Measurements from ENCODE around the gene TIRAP.

TIRAP gene

GRCh38 chr11:126290887-126291286 lies 8.0 kb downstream of the TIRAP start:
- TF ChIP-seq REST (IDR thresholded peaks at IDR 0.05; ENCODE audit: insufficient read depth in 1 of 2, low read depth in 2 of 2, low read length in 2 of 2) (no peak), FOXP2 (optimal IDR thresholded peaks at IDR 0.05; ENCODE audit: borderline replicate concordance, extremely low read depth, extremely low read length, insufficient read depth) (no peak), POLR2AphosphoS5 (IDR thresholded peaks at IDR 0.05; ENCODE audit: low read depth, low read length) (no peak), TAF1 (IDR thresholded peaks at IDR 0.05; ENCODE audit: borderline replicate concordance, insufficient read depth, low read length) (no peak), SIN3A (IDR thresholded peaks at IDR 0.05; ENCODE audit: borderline replicate concordance, insufficient read depth, low read length) (no peak)

DNA sequence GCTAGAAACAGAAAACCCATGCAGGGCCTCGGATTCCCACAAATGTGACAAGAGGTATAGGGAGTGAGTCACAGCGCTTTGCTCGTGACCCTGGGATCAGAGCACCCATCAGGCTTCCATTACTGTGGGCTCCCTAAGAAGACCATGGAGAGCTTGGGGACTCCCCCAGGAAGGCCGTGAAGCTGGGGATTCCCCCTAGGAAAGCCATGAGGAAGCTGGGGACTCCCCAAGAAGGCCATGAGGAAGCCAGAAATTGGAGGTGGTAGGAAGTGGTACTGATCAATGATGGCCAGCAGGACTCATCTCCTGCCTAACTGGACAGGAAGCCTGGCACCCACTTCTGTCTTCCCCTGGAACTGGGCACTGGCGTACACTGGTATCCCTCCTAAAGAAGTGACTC lies 10.8 kb downstream of the TIRAP start:
- no peak for TF ChIP-seq POLR2AphosphoS5 (IDR thresholded peaks at IDR 0.05; ENCODE audit: low read depth, low read length)
- no peak for TF ChIP-seq TAF1 (IDR thresholded peaks at IDR 0.05; ENCODE audit: borderline replicate concordance, insufficient read depth, low read length)
- TF ChIP-seq REST (IDR thresholded peaks at IDR 0.05; ENCODE audit: insufficient read depth in 1 of 2, low read depth in 2 of 2, low read length in 2 of 2): no peak
- TF ChIP-seq FOXP2 (optimal IDR thresholded peaks at IDR 0.05; ENCODE audit: borderline replicate concordance, extremely low read depth, extremely low read length, insufficient read depth): no peak
- no peak for TF ChIP-seq SIN3A (IDR thresholded peaks at IDR 0.05; ENCODE audit: borderline replicate concordance, insufficient read depth, low read length)

GRCh38 chr11:126297004-126297403 lies 14.1 kb downstream of the TIRAP start:
- TF ChIP-seq FOXP2 (optimal IDR thresholded peaks at IDR 0.05; ENCODE audit: borderline replicate concordance, extremely low read depth, extremely low read length, insufficient read depth) (no peak), SIN3A (IDR thresholded peaks at IDR 0.05; ENCODE audit: borderline replicate concordance, insufficient read depth, low read length) (no peak), REST (IDR thresholded peaks at IDR 0.05; ENCODE audit: insufficient read depth in 1 of 2, low read depth in 2 of 2, low read length in 2 of 2) (no peak), TAF1 (IDR thresholded peaks at IDR 0.05; ENCODE audit: borderline replicate concordance, insufficient read depth, low read length) (no peak), POLR2AphosphoS5 (IDR thresholded peaks at IDR 0.05; ENCODE audit: low read depth, low read length) (no peak)

- peak; percentile 99 for TF ChIP-seq POLR2AphosphoS5 (IDR thresholded peaks at IDR 0.05; ENCODE audit: low read depth, low read length)
- peak; percentile 78; the same call in 1 of the 2 replicates for TF ChIP-seq TAF1 (IDR thresholded peaks at IDR 0.05; ENCODE audit: borderline replicate concordance, insufficient read depth, low read length)
- TF ChIP-seq SIN3A (IDR thresholded peaks at IDR 0.05; ENCODE audit: borderline replicate concordance, insufficient read depth, low read length): peak; percentile 65; the same call in 1 of the 2 replicates
- no peak for TF ChIP-seq REST (IDR thresholded peaks at IDR 0.05; ENCODE audit: insufficient read depth in 1 of 2, low read depth in 2 of 2, low read length in 2 of 2)
- peak; percentile 64 for TF ChIP-seq FOXP2 (optimal IDR thresholded peaks at IDR 0.05; ENCODE audit: borderline replicate concordance, extremely low read depth, extremely low read length, insufficient read depth)
These were observed 20.9 kb downstream of the TIRAP start, which contains the start of gene DCPS for GRCh38 chr11:126303623-126304456. DCPS (plus strand) TSS chr11:126304060; CDS start chr11:126304081, 21 bp downstream.

All from PFSK-1 (cell line).